ENCODE results near the gene WDR41.

GRCh38 chr5:77428526-77428925 lies 63.6 kb downstream of the WDR41 start:
- no peak for TF ChIP-seq ARNTL (CRISPR knock-in tag; IDR thresholded peaks at IDR 0.05; ENCODE audit: borderline replicate concordance, low read depth)
- TF ChIP-seq ISL1 (CRISPR knock-in tag; IDR thresholded peaks at IDR 0.05): no peak
- TF ChIP-seq BACH2 (CRISPR knock-in tag; IDR thresholded peaks at IDR 0.05; ENCODE audit: borderline replicate concordance): no peak
- no peak for TF ChIP-seq CSDC2 (CRISPR knock-in tag; IDR thresholded peaks at IDR 0.05)
- TF ChIP-seq PATZ1 (CRISPR knock-in tag; IDR thresholded peaks at IDR 0.05; ENCODE audit: borderline replicate concordance): no peak
- no peak for TF ChIP-seq SNAI2 (CRISPR knock-in tag; IDR thresholded peaks at IDR 0.05)
- no peak for TF ChIP-seq ZNF565 (CRISPR knock-in tag; conservative IDR thresholded peaks at IDR 0.05; ENCODE audit: low read depth)

Measured in SK-N-SH treated with all-trans-retinoic acid at 6 μM for 48 hours (cell line).